GM23338 (cell line): ENCODE data around the gene AOC3. TPM values are rescaled to one million over a fixed set of nuclear protein-coding genes. Genes with fewer than 3 reads are reported as not detected.

Experiments used
- ATAC-seq: fragments of 200-7000 bp; cut with Tn5 transposase; 3 replicates; pipeline ENCODE4 v1.9.1; 2020
- DNase-seq: peaks from one replicate; pipeline ENCODE4 v3.0.0-alpha.2; 2015; ENCODE audit warnings: low spot score
- H2AFZ ChIP-seq: fragments of 200-600 bp; sonication (generic); 2 replicates; pipeline ENCODE4 v1.8.0; 2016; ENCODE audit warnings: antibody characterized with exemption, mild to moderate bottlenecking, moderate library complexity
- H3F3A ChIP-seq: fragments of 200-600 bp; sonication (generic); replicated peaks from 2 replicates; pipeline ENCODE4 v1.8.0; 2017; ENCODE audit warnings: antibody characterized with exemption, mixed run types, low read depth
- H3K27ac ChIP-seq: fragments of 200-600 bp; sonication (generic); 2 replicates; pipeline ENCODE4 v1.6.1; 2016; ENCODE audit warnings: low read depth
- H3K27me3 ChIP-seq: fragments of 200-600 bp; sonication (generic); 2 replicates; pipeline ENCODE4 v1.8.0; 2016; ENCODE audit warnings: mild to moderate bottlenecking, mixed run types, moderate library complexity; ENCODE audit not compliant: insufficient read depth
- H3K36me3 ChIP-seq: fragments of 200-600 bp; sonication (generic); 2 replicates; pipeline ENCODE4 v1.8.0; 2016; ENCODE audit warnings: mild to moderate bottlenecking; ENCODE audit not compliant: insufficient read depth
- H3K4me1 ChIP-seq: fragments of 200-600 bp; sonication (generic); 2 replicates; pipeline ENCODE4 v1.8.0; 2016; ENCODE audit warnings: mild to moderate bottlenecking, moderate library complexity; ENCODE audit not compliant: insufficient read depth
- H3K4me2 ChIP-seq: fragments of 200-600 bp; sonication (generic); 2 replicates; pipeline ENCODE4 v1.7.1; 2017; ENCODE audit warnings: mixed run types
- H3K4me3 ChIP-seq: fragments of 200-600 bp; sonication (generic); 2 replicates; pipeline ENCODE4 v1.6.1; 2016; ENCODE audit warnings: mixed run types
- H3K79me2 ChIP-seq: fragments of 200-600 bp; sonication (generic); replicated peaks from 2 replicates; pipeline ENCODE4 v1.8.0; 2017; ENCODE audit warnings: mild to moderate bottlenecking; ENCODE audit not compliant: insufficient read depth
- H3K9me2 ChIP-seq: fragments of 200-600 bp; sonication (generic); 2 replicates; pipeline ENCODE4 v1.8.0; 2017; ENCODE audit not compliant: insufficient read depth
- H4K20me1 ChIP-seq: fragments of 200-600 bp; sonication (generic); replicated peaks from 2 replicates; pipeline ENCODE4 v1.8.0; 2017; ENCODE audit warnings: mild to moderate bottlenecking; ENCODE audit not compliant: insufficient read depth
- H3K27ac Mint-ChIP-seq: 2 replicates; pipeline ENCODE4 v1.8.0; 2020; ENCODE audit warnings: inconsistent platforms, mild to moderate bottlenecking, moderate library complexity, mixed read lengths
- H3K27me3 Mint-ChIP-seq: 3 replicates; pipeline ENCODE4 v1.8.0; 2022; ENCODE audit warnings: low read depth, mild to moderate bottlenecking, moderate library complexity, mixed read lengths, inconsistent platforms; ENCODE audit not compliant: insufficient read depth, poor library complexity
- H3K36me3 Mint-ChIP-seq: 3 replicates; pipeline ENCODE4 v1.8.0; 2021; ENCODE audit warnings: low read depth, mild to moderate bottlenecking, inconsistent platforms, moderate library complexity, mixed read lengths
- H3K4me1 Mint-ChIP-seq: 3 replicates; pipeline ENCODE4 v1.8.0; 2020; ENCODE audit warnings: mild to moderate bottlenecking, inconsistent platforms, mixed read lengths
- H3K4me3 Mint-ChIP-seq: 3 replicates; pipeline ENCODE4 v1.8.0; 2021; ENCODE audit warnings: moderate library complexity, mild to moderate bottlenecking, inconsistent platforms, mixed read lengths
- H3K9me3 Mint-ChIP-seq: 3 replicates; pipeline ENCODE4 v1.8.0; 2020; ENCODE audit warnings: moderate library complexity, mild to moderate bottlenecking, inconsistent platforms, mixed read lengths
- CREB1 ChIP-seq: fragments of 250-450 bp; sonication (Bioruptor Pico); IDR thresholded peaks from 2 replicates; pipeline ENCODE4 v1.5.0; 2020; ENCODE audit warnings: low read depth, mild to moderate bottlenecking, moderate library complexity
- EZH2 ChIP-seq: fragments of 200-600 bp; sonication (generic); IDR thresholded peaks from one replicate; pipeline ENCODE4 v1.8.0; 2017; ENCODE audit warnings: antibody characterized with exemption, mild to moderate bottlenecking, low read depth; ENCODE audit not compliant: unreplicated experiment
- NANOG ChIP-seq: IDR thresholded peaks from 2 replicates; pipeline ENCODE4 v1.6.1; 2016; ENCODE audit warnings: antibody characterized with exemption, borderline replicate concordance
- POLR2AphosphoS5 ChIP-seq: IDR thresholded peaks from 2 replicates; pipeline ENCODE4 v1.6.1; 2016; ENCODE audit warnings: antibody characterized with exemption, low read depth
- STAT1 ChIP-seq: IDR thresholded peaks from one replicate; pipeline ENCODE4 v1.6.1; 2016; ENCODE audit warnings: antibody characterized with exemption; ENCODE audit not compliant: unreplicated experiment
- ZNF331 ChIP-seq: fragments of 250-450 bp; sonication (Bioruptor Pico); IDR thresholded peaks from 2 replicates; pipeline ENCODE4 v1.5.0; 2020; ENCODE audit warnings: low read depth, mild to moderate bottlenecking, moderate library complexity
- ZNF462 ChIP-seq: fragments of 250-450 bp; sonication (Bioruptor Pico); IDR thresholded peaks from 2 replicates; pipeline ENCODE4 v1.5.0; 2020; ENCODE audit warnings: mild to moderate bottlenecking, moderate library complexity
- polyA plus RNA-seq: library from polyadenylated mRNA; unstranded; fragments of >200 nt; fragmentation: Nextera tagmentation; extraction: Ambion mirVana; gene quantifications from 2 replicates; pipeline ENCODE4 v1.2.1, GENCODE V29; 2016
- total RNA-seq: library from RNA; depleted of rRNA; stranded (reverse); fragments of >200 nt; shearing (Covaris generic); gene quantifications from 2 replicates; pipeline ENCODE4 v1.2.3, GENCODE V29; 2014
- TF ChIP-seq, protein P1 (sequence below): IDR thresholded peaks from 2 replicates; pipeline ENCODE4 v1.6.1; 2016; ENCODE audit warnings: antibody characterized with exemption
- TF ChIP-seq, protein P2 (sequence below): IDR thresholded peaks from one replicate; pipeline ENCODE4 v1.6.1; 2018; ENCODE audit warnings: antibody characterized with exemption; ENCODE audit not compliant: unreplicated experiment

Gene AOC3
- total and polyA plus RNA-seq, 2 experiments from 2014 or later: 1.4 to 1.7 TPM

GRCh38 chr17:42901535-42902229, 50.7 kb downstream of the AOC3 start:
- Histone ChIP-seq H3K36me3 (no peaks in the 10 kb centered on the region), H3K4me2 (no peak overlapping the region), H3K4me3 (no peak overlapping the region), H3K79me2 (no peaks in the 10 kb centered on the region), H3K27ac (no peak overlapping the region), H3K27me3 (no peaks in the 10 kb centered on the region), H3K9me2 (no peaks in the 10 kb centered on the region), H3F3A (no peaks in the 10 kb centered on the region), H3K4me1 (peaks cover 6% of the 10 kb centered on the region; the same call in 1 of the 2 replicates), H4K20me1 (no peaks in the 10 kb centered on the region), H2AFZ (peak overlapping the region; percentile 69; the same call in 1 of the 2 replicates)
- H3K4me1 Mint-ChIP-seq: 0 out of 3 replicates have a peak, but pooled peaks cover 5% of the 10 kb centered on the region
- no peak for DNase-seq
- no peak overlapping the region for H3K27ac Mint-ChIP-seq
- no peak for TF ChIP-seq EZH2
- TF ChIP-seq POLR2AphosphoS5: no peak
- TF ChIP-seq, protein P1, sequence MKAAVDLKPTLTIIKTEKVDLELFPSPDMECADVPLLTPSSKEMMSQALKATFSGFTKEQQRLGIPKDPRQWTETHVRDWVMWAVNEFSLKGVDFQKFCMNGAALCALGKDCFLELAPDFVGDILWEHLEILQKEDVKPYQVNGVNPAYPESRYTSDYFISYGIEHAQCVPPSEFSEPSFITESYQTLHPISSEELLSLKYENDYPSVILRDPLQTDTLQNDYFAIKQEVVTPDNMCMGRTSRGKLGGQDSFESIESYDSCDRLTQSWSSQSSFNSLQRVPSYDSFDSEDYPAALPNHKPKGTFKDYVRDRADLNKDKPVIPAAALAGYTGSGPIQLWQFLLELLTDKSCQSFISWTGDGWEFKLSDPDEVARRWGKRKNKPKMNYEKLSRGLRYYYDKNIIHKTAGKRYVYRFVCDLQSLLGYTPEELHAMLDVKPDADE: no peak
- no peak for TF ChIP-seq NANOG
- TF ChIP-seq, protein P2, sequence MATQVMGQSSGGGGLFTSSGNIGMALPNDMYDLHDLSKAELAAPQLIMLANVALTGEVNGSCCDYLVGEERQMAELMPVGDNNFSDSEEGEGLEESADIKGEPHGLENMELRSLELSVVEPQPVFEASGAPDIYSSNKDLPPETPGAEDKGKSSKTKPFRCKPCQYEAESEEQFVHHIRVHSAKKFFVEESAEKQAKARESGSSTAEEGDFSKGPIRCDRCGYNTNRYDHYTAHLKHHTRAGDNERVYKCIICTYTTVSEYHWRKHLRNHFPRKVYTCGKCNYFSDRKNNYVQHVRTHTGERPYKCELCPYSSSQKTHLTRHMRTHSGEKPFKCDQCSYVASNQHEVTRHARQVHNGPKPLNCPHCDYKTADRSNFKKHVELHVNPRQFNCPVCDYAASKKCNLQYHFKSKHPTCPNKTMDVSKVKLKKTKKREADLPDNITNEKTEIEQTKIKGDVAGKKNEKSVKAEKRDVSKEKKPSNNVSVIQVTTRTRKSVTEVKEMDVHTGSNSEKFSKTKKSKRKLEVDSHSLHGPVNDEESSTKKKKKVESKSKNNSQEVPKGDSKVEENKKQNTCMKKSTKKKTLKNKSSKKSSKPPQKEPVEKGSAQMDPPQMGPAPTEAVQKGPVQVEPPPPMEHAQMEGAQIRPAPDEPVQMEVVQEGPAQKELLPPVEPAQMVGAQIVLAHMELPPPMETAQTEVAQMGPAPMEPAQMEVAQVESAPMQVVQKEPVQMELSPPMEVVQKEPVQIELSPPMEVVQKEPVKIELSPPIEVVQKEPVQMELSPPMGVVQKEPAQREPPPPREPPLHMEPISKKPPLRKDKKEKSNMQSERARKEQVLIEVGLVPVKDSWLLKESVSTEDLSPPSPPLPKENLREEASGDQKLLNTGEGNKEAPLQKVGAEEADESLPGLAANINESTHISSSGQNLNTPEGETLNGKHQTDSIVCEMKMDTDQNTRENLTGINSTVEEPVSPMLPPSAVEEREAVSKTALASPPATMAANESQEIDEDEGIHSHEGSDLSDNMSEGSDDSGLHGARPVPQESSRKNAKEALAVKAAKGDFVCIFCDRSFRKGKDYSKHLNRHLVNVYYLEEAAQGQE: no peak
- no peak for TF ChIP-seq ZNF331
- no peak for TF ChIP-seq STAT1
- TF ChIP-seq CREB1 (CRISPR knock-in tag): no peak
- TF ChIP-seq ZNF462 (CRISPR knock-in tag): no peak
- ATAC-seq: no peak
- no peaks in the 10 kb centered on the region for H3K36me3 Mint-ChIP-seq
- H3K4me3 Mint-ChIP-seq: no peak overlapping the region
- peaks cover 2% of the 10 kb centered on the region; the same call in 1 of the 3 replicates for H3K9me3 Mint-ChIP-seq
- peaks cover 1% of the 10 kb centered on the region for H3K27me3 Mint-ChIP-seq
